H9 (cell line): Measurements from ENCODE around the gene DGKG. TPM values are rescaled to one million over a fixed set of nuclear protein-coding genes. Genes with fewer than 3 reads are reported as not detected.

ENCODE experiments used
- DNase-seq: peaks from one replicate; pipeline ENCODE4 v3.0.0-alpha.2; 2017
- H2AFZ ChIP-seq: one replicate; pipeline ENCODE4 v1.6.1; 2013; ENCODE audit warnings: mild to moderate bottlenecking, low read length, control low read depth, moderate library complexity
- H2AK5ac ChIP-seq: 2 replicates; pipeline ENCODE4 v1.6.1; 2013; ENCODE audit warnings: low read length, control low read depth, mixed read lengths; ENCODE audit not compliant: insufficient read length
- H2BK120ac ChIP-seq: one replicate; pipeline ENCODE4 v1.6.1; 2013; ENCODE audit warnings: low read depth, mild to moderate bottlenecking, low read length, control low read depth, inconsistent platforms; ENCODE audit not compliant: poor library complexity, severe bottlenecking
- H2BK12ac ChIP-seq: 2 replicates; pipeline ENCODE4 v1.6.1; 2013; ENCODE audit warnings: low read length, control low read depth, mixed read lengths, low read depth; ENCODE audit not compliant: insufficient read length
- H2BK15ac ChIP-seq: 2 replicates; pipeline ENCODE4 v1.6.1; 2013; ENCODE audit warnings: low read depth, low read length, control low read depth
- H2BK20ac ChIP-seq: one replicate; pipeline ENCODE4 v1.6.1; 2013; ENCODE audit warnings: low read depth, mild to moderate bottlenecking, low read length, control low read depth, inconsistent platforms; ENCODE audit not compliant: poor library complexity, severe bottlenecking
- H2BK5ac ChIP-seq: 2 replicates; pipeline ENCODE4 v1.6.1; 2013; ENCODE audit warnings: low read length, control low read depth, mixed read lengths; ENCODE audit not compliant: insufficient read length
- H3K14ac ChIP-seq: 2 replicates; pipeline ENCODE4 v1.6.1; 2013; ENCODE audit warnings: low read length, control low read depth; ENCODE audit not compliant: insufficient read depth
- H3K18ac ChIP-seq: 2 replicates; pipeline ENCODE4 v1.6.1; 2013; ENCODE audit warnings: low read depth, mild to moderate bottlenecking, mixed read lengths, low read length, control low read depth; ENCODE audit not compliant: insufficient read length
- H3K23ac ChIP-seq: 2 replicates; pipeline ENCODE4 v1.6.1; 2013; ENCODE audit warnings: low read length, control low read depth, mixed read lengths, low read depth; ENCODE audit not compliant: insufficient read length
- H3K23me2 ChIP-seq: 2 replicates; pipeline ENCODE4 v1.6.1; 2013; ENCODE audit warnings: low read depth, mild to moderate bottlenecking, mixed read lengths, low read length, control low read depth; ENCODE audit not compliant: insufficient read length, poor library complexity, severe bottlenecking
- H3K27ac ChIP-seq: 2 replicates; pipeline ENCODE4 v1.5.1; 2013; ENCODE audit warnings: low read length, control low read depth, mixed read lengths, low read depth; ENCODE audit not compliant: insufficient read length
- H3K27me3 ChIP-seq: 2 replicates; pipeline ENCODE4 v1.6.1; 2013; ENCODE audit warnings: low read length, control low read depth, inconsistent platforms; ENCODE audit not compliant: insufficient read depth
- H3K4ac ChIP-seq: 2 replicates; pipeline ENCODE4 v1.6.1; 2013; ENCODE audit warnings: low read depth, mild to moderate bottlenecking, control low read depth, inconsistent platforms, low read length, moderate library complexity
- H3K4me1 ChIP-seq: 2 replicates; pipeline ENCODE4 v1.6.1; 2013; ENCODE audit warnings: low read length, control low read depth, inconsistent platforms; ENCODE audit not compliant: insufficient read depth
- H3K4me2 ChIP-seq: 2 replicates; pipeline ENCODE4 v1.6.1; 2013; ENCODE audit warnings: low read length, control low read depth, mixed read lengths; ENCODE audit not compliant: insufficient read length, insufficient read depth
- H3K56ac ChIP-seq: 2 replicates; pipeline ENCODE4 v1.6.1; 2013; ENCODE audit warnings: low read depth, mild to moderate bottlenecking, mixed read lengths, low read length, control low read depth; ENCODE audit not compliant: insufficient read length
- H3K79me1 ChIP-seq: 2 replicates; pipeline ENCODE4 v1.6.1; 2013; ENCODE audit warnings: low read depth, mild to moderate bottlenecking, moderate library complexity, low read length, control low read depth, inconsistent platforms; ENCODE audit not compliant: insufficient read depth, poor library complexity, severe bottlenecking
- H3K79me2 ChIP-seq: 2 replicates; pipeline ENCODE4 v1.6.1; 2013; ENCODE audit warnings: low read length, control low read depth, inconsistent platforms; ENCODE audit not compliant: insufficient read depth
- H3K9ac ChIP-seq: 2 replicates; pipeline ENCODE4 v1.6.1; 2013; ENCODE audit warnings: low read length, control low read depth, mixed read lengths; ENCODE audit not compliant: insufficient read length; ENCODE audit errors: extremely low read depth
- H3K9me3 ChIP-seq: one replicate; pipeline ENCODE4 v1.6.1; 2013; ENCODE audit warnings: low read depth, low read length, inconsistent platforms; ENCODE audit not compliant: control insufficient read depth
- H3T11ph ChIP-seq: one replicate; pipeline ENCODE4 v1.6.1; 2013; ENCODE audit warnings: mild to moderate bottlenecking, low read length, control low read depth, inconsistent platforms
- H4K20me1 ChIP-seq: one replicate; pipeline ENCODE4 v1.6.1; 2013; ENCODE audit not compliant: control insufficient read depth, insufficient read length, insufficient read depth
- H4K5ac ChIP-seq: 2 replicates; pipeline ENCODE4 v1.6.1; 2013; ENCODE audit warnings: low read depth, mild to moderate bottlenecking, mixed read lengths, low read length, control low read depth; ENCODE audit not compliant: insufficient read length
- H4K8ac ChIP-seq: replicated peaks from 2 replicates; pipeline ENCODE4 v1.6.1; 2013; ENCODE audit warnings: low read length, control low read depth, mixed read lengths, low read depth; ENCODE audit not compliant: insufficient read length
- H4K91ac ChIP-seq: 2 replicates; pipeline ENCODE4 v1.6.1; 2013; ENCODE audit warnings: low read depth, mild to moderate bottlenecking, moderate library complexity, mixed read lengths, low read length, control low read depth; ENCODE audit not compliant: insufficient read length
- H3K27ac Mint-ChIP-seq, 3 experiments: 2 replicates in 2 of 3; 3 replicates in 1 of 3; pipeline ENCODE4 v1.8.0; 2020 to 2021; ENCODE audit warnings: mixed read lengths in 3 of 3, mild to moderate bottlenecking in 1 of 3, moderate library complexity in 1 of 3
- H3K27me3 Mint-ChIP-seq: 2 replicates; pipeline ENCODE4 v1.8.0; 2021; ENCODE audit warnings: low read depth, mild to moderate bottlenecking, moderate library complexity, mixed read lengths
- H3K36me3 Mint-ChIP-seq, 3 experiments: 2 replicates in 2 of 3; 3 replicates in 1 of 3; pipeline ENCODE4 v1.8.0; 2020 to 2021; ENCODE audit warnings: low read depth in 3 of 3, mixed read lengths in 3 of 3; ENCODE audit not compliant: insufficient read depth in 1 of 3
- H3K4me1 Mint-ChIP-seq, 2 experiments: 2 replicates each; pipeline ENCODE4 v1.8.0; 2020; ENCODE audit warnings: mixed read lengths in 2 of 2
- H3K4me3 Mint-ChIP-seq, 2 experiments: 2 replicates in 1 of 2; 3 replicates in 1 of 2; pipeline ENCODE4 v1.8.0; 2020 to 2021; ENCODE audit warnings: mild to moderate bottlenecking in 2 of 2, mixed read lengths in 2 of 2, moderate library complexity in 1 of 2
- H3K9me3 Mint-ChIP-seq, 2 experiments: 2 replicates in 1 of 2; 3 replicates in 1 of 2; pipeline ENCODE4 v1.8.0; 2020; ENCODE audit warnings: mild to moderate bottlenecking in 2 of 2, mixed read lengths in 2 of 2, moderate library complexity in 1 of 2
- WGBS: extraction: QIAGEN DNeasy Blood & Tissue Kit; methylation state at CpG from one replicate; pipeline ENCODE4 v1.1.7; 2013; ENCODE audit warnings: missing lambda C conversion rate, low lambda C conversion rate, mixed read lengths; ENCODE audit not compliant: insufficient read length; ENCODE audit errors: extremely low coverage; 5-methylcytosine and 5-hydroxymethylcytosine counted together
- total RNA-seq: library from RNA; stranded (reverse); gene quantifications from 2 replicates; pipeline ENCODE4 v1.2.1, GENCODE V29; 2021
- TF ChIP-seq, protein P1 (sequence below): fragments of 200-600 bp; sonication (generic); conservative IDR thresholded peaks from 3 replicates; pipeline ENCODE4 v1.8.0; 2021; ENCODE audit warnings: antibody characterized with exemption, mild to moderate bottlenecking

DGKG gene
- total RNA-seq, 1 experiment from 2014 or later, result not detected

- no peak overlapping the region for H2BK20ac ChIP-seq
- no peak overlapping the region for H3K4ac ChIP-seq
- no peak overlapping the region for H2BK120ac ChIP-seq
- H3K23ac ChIP-seq, result no peak overlapping the region
- no peak overlapping the region for H4K8ac ChIP-seq
- no peaks in the 10 kb centered on the region for H3K79me2 ChIP-seq
- no peak overlapping the region for H3K14ac ChIP-seq
- H2BK15ac ChIP-seq, result no peak overlapping the region
- H3K56ac ChIP-seq, result no peak overlapping the region
- peaks cover 10% of the 10 kb centered on the region for H3K27me3 Mint-ChIP-seq
- no peaks in the 10 kb centered on the region for H3K79me1 ChIP-seq
- H3K27ac ChIP-seq, result no peak overlapping the region
- no peak overlapping the region for H3K4me3 Mint-ChIP-seq
- no peak overlapping the region for H3K18ac ChIP-seq
- no peaks in the 10 kb centered on the region for H3K9me3 Mint-ChIP-seq
- H2BK12ac ChIP-seq, result no peak overlapping the region
- no peak overlapping the region for H4K91ac ChIP-seq
- H3K4me2 ChIP-seq, result no peak overlapping the region
- no peak overlapping the region for H2AK5ac ChIP-seq
- WGBS, result no CpG with 5 or more reads among the region's 11 CpGs
- H2AFZ ChIP-seq, result no peak overlapping the region
- no peaks in the 10 kb centered on the region for H3K23me2 ChIP-seq
- no peaks in the 10 kb centered on the region for H3K9me3 ChIP-seq
- H3K4me1 ChIP-seq, result no peaks in the 10 kb centered on the region
- H3T11ph ChIP-seq, result no peak overlapping the region
- H3K36me3 Mint-ChIP-seq, result no peaks in the 10 kb centered on the region
- no peaks in the 10 kb centered on the region for H4K20me1 ChIP-seq
- no peak overlapping the region for H2BK5ac ChIP-seq
- no peaks in the 10 kb centered on the region for H3K27me3 ChIP-seq
- no peak for DNase-seq
- H3K4me1 Mint-ChIP-seq, result no peaks in the 10 kb centered on the region; a peak in 2 of 4 replicates
- TF ChIP-seq, protein P1, sequence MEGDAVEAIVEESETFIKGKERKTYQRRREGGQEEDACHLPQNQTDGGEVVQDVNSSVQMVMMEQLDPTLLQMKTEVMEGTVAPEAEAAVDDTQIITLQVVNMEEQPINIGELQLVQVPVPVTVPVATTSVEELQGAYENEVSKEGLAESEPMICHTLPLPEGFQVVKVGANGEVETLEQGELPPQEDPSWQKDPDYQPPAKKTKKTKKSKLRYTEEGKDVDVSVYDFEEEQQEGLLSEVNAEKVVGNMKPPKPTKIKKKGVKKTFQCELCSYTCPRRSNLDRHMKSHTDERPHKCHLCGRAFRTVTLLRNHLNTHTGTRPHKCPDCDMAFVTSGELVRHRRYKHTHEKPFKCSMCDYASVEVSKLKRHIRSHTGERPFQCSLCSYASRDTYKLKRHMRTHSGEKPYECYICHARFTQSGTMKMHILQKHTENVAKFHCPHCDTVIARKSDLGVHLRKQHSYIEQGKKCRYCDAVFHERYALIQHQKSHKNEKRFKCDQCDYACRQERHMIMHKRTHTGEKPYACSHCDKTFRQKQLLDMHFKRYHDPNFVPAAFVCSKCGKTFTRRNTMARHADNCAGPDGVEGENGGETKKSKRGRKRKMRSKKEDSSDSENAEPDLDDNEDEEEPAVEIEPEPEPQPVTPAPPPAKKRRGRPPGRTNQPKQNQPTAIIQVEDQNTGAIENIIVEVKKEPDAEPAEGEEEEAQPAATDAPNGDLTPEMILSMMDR, result no peak
- no peak overlapping the region; a peak in 1 of 7 replicates for H3K27ac Mint-ChIP-seq
- H4K5ac ChIP-seq, result no peak overlapping the region
- no peak overlapping the region for H3K9ac ChIP-seq
Measured at GRCh38 chr3:186303965-186304364, 58.1 kb downstream of the DGKG start.
